ENCODE measurements around the gene TRAFD1.
"Not testable (repeated sequence)": the region's sequence is repeated elsewhere in the genome, so short reads cannot be mapped to it uniquely, and the experiment has no call there.

Gene TRAFD1, protein sequence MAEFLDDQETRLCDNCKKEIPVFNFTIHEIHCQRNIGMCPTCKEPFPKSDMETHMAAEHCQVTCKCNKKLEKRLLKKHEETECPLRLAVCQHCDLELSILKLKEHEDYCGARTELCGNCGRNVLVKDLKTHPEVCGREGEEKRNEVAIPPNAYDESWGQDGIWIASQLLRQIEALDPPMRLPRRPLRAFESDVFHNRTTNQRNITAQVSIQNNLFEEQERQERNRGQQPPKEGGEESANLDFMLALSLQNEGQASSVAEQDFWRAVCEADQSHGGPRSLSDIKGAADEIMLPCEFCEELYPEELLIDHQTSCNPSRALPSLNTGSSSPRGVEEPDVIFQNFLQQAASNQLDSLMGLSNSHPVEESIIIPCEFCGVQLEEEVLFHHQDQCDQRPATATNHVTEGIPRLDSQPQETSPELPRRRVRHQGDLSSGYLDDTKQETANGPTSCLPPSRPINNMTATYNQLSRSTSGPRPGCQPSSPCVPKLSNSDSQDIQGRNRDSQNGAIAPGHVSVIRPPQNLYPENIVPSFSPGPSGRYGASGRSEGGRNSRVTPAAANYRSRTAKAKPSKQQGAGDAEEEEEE

GRCh38 chr12:112125250-112125999 is at the start of gene TRAFD1:
TSS of gene TRAFD1 (plus strand) at chr12:112125560. CDS start at chr12:112130523, 4,963 bp downstream.
- DNase-seq: peak; percentile 76

DNA sequence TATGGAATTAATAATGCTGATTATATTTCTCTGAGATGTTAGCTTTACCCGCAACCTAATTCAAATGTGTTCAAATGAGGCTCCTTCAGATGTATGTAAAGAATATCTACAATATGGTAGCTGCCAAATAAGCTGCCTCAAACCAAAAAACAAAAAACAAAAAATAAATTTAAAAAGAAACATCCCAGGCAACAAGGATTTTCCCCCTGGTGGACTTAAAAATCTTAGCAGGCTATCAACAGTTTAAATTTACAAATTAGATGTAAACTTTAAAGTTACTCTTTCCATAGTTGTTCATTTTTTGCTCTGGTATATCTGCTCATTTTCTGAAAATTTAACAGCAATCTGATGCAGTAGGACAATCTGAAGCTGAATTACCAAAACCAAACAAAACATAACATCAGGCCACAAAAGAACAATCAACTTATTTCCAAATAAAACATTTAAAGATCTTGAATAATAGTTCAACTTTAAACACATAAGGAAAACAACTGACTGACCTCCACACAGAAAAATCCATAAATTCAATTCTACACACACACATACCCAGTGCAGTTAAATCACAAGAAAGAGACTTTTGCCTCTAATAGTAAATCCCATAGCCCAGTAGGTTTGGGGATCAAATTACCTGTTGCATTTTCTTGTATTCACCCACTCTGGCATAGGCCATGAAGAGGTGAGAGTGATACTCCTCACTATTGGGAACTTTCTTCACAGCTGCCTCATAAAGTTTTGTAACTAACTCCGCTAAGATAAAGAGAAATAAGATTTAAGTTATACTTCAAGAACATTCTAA is 38.1 kb upstream of the TRAFD1 start:
- no peak for DNase-seq

DNA sequence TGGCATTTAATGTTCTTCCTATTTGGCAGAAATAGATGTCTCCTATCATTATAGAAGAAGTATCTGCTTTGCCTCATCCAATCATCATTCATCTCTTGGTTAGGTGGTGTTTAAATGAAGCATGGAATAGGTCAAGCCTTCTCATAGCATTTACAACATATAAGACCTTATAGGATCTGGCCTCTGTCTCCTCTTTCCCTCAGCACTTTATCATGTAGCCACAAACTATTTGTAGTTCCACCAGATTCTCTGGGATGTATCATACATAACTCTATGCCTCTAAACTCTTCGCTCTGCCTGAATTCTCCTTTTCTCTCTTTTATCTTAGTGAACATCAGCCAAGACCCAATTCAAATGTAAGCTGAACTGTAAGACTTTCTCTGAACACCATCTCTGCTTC is 37.5 kb upstream of the TRAFD1 start:
- no peak for DNase-seq

DNA sequence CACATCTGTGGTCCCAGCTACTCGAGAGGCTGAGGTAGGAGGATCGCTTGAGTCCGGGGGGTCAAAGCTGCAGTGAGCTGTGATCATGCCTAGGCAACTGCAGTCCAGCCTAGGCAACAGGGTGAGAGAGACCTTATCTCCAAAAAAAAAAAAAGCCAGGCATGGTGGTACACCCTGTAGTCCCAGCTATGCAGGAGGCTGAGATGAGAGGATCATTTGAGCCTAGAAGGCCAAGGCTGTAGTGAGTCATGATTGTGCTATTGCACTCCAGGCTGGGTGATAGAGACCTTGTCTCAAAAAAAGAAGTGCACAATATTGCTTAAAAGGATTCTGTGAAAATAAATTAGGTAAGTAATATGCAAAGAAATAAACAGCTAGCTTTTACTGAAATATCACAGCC is 33.8 kb upstream of the TRAFD1 start:
- DNase-seq: no peak

DNA sequence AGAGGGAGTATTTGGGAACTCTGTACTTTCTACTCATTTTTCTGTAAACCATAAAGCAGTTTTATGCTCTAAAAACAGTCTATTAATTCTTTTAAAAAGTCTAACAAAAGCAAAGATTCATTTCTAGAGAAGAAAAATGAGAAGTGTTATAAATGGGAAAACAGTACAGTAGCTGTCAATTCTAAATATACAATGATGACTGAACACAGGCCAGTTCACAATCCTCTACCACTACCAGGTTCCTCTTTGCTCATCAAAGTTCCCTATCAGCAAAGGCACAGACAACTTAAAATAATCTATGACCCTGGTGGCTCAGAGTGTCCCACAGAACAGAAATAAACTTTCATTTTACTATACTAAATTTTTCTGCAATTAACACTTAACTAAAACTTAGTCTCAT is 29.3 kb upstream of the TRAFD1 start:
- DNase-seq: no peak

DNA sequence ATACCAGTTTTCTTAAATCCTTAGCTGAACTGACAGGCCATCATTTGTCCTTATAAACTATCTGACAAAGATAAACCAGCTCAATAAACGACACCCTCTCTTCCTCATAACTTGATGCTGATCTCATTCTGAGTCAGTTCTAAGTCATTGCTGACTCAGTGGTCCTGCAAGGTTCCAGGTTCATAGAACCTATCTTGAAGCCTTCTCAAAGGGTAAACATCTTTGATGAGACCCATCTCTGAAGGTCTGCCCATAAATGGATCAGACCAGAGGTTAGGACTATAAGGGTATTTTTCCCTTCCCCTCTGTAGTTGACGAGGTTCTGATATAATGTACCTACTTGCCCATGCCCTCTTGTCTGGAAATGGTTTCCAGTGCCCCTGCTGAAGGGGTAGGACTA is 28.7 kb upstream of the TRAFD1 start:
- no peak for DNase-seq

DNA sequence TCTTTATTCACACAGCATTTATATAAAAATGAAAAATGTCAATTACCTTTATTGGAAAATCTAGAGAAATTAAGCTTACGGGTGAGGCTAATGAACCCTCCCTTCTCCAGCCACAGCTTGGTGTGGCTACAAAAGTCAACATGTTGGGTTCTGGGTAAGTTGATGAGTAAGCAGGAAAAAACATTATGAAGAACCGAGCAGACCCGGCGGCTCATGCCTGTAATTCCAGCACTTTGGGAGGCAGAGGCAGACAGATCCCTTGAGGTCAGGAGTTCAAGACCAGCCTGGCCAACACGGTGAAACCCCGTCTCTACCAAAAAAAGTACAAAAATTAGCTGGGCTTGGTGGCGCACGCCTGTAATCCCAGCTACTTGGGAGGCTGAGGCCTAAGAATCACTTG is 27.7 kb upstream of the TRAFD1 start:
- no peak for DNase-seq

DNA sequence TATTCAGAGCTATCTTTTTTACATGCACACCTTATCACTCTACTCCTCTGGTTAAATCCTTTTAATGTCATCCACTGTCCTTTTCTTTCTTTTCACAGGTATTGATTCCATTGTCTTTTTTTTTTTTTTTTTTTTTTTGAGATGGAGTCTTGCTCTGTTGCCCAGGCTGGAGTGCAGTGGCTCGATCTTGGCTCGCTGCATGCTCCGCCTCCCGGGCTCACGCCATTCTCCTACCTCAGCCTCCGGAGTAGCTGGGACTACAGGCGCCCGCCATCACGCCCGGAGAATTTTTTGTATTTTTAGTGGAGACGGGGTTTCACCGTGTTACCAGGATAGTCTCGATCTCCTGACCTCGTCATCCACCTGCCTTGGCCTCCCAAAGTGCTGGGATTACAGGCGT is 24.9 kb upstream of the TRAFD1 start:
- DNase-seq: not testable (repeated sequence)

- no peak for DNase-seq
Measured at GRCh38 chr12:112102127-112102526, 23.2 kb upstream of the TRAFD1 start.

- DNase-seq: not testable (repeated sequence)
Measured at GRCh38 chr12:112102746-112103145, 22.6 kb upstream of the TRAFD1 start.

DNA sequence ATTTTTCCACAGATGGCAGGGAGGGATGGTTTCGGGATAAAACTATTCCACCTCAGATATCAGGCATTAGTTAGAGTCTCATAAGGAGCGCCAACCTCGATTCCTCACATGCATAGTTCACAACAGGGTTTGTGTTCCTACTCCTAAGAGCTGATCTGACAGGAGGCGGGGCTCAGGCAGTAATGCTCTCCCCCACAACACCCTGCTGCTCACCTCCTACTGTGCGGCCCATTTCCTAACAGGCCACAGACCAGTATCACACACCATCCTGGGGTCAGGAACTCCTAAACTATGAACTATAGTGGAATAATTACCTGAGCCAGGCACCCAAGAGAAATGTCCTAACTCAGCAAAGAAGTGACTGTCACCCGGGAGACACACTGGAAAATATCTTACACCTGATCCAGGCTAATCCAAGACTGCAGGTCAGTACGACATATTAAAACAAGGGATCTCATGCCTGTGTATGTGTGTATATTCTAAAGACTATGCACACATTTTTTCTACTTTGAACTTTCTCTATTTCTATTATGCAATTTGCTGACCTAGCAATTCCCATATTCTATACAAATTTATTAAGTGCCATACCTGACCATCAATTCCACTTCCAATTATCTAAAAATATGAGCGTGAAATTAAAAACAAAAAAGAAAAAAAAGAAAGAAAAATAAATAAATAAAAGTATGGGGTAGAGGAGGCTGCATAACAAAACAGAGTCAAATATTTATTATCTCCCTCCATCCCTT is 21.4 kb upstream of the TRAFD1 start:
- DNase-seq: no peak

- no peak for DNase-seq
Measured at GRCh38 chr12:112105891-112106290, 19.5 kb upstream of the TRAFD1 start.

DNA sequence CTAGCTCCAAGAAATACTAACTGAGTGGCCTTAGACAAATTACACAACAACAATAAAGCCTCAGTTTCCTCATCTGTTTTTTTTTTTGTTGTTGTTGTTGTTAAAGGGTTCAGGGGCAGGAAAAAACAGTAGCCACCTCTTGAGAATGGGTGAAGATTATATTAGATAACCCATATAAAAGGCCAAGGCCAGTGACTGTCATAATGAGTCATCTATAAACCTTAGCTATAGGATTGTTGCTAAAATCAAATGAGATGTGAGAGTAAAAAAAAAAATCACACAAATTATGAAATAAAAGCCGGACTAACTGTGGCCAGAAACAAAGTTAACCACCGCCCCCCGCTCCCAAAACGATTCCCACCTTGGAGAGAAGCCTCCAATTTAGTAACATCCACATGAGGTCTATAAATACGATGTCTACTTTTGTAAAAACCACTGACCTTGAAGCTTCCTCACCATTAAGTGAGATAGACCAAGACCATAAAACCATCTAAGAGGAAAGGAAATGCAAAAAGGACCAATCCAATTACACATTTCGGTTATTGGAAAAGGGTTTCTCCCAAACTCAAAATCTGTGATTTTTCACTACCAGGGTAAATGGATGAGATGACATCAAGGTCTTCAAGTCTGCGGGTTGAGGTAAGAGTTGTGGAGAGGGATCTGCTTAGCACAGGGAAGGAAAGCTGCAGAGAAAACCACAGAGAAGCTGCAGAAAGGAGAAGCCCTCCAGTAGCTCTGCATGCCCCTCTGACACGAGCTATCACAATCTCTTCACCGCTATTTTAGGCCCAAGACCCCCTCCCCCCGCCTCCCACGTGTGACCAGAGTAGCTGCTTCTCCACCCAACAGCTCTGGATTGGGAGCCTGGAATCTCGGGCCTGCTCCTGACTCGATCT is 17.8 kb upstream of the TRAFD1 start:
- no peak for DNase-seq

- DNase-seq: peak; percentile 62
Measured at GRCh38 chr12:112108202-112109079, 16.9 kb upstream of the TRAFD1 start, which contains the start of gene NAA25. TSS of gene NAA25 (minus strand) at chr12:112108783. CDS start at chr12:112108773, 10 bp downstream.

GRCh38 chr12:112110787-112111662 is 14.3 kb upstream of the TRAFD1 start:
- DNase-seq: not testable (repeated sequence)

GRCh38 chr12:112111931-112112330 is 13.4 kb upstream of the TRAFD1 start:
- no peak for DNase-seq

DNA sequence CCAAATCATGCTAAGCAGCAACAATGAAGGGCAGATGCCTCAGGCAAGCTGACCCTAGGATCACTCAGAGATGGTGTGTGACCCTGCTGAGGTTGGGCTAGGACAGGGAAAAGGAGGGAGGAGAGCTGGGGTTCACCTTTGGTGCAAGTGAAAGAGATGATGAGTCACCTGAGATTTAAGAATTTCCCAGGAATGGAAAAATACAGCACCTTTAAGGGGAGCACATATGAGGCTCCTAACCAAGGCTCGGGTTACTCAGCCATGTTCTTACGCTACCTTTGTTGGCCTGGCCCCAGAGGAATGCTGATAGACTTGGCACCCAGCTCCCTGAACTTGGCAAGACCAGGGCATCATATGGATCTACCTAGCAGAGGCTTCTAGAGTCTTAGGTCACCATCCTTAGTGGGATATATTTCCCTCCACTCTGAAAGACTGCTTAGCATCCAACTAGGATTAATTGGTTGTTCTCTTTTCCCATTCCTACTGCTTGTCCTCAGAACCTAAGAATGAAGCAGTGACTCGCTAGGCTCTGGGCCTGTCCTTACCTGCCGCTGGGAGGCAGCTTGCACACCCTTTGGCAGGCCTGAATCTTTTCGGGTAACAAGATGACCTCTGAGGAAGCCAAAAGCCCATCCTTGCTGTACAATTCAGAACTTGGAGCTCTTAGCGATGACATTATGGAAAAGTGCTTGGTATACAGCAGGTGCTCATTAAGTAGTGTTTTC is 12.8 kb upstream of the TRAFD1 start:
- no peak for DNase-seq
